ENCODE results near the gene EBNA1BP2. TPM values are rescaled to one million over a fixed set of nuclear protein-coding genes. Genes with fewer than 3 reads are reported as not detected.
"Not testable (repeated sequence)": the region's sequence is repeated elsewhere in the genome, so short reads cannot be mapped to it uniquely, and the experiment has no call there.

Gene EBNA1BP2
- total RNA-seq, 1 donor from 2014 or later: 28.8 TPM

GRCh38 chr1:43177691-43178090 is 5.6 kb upstream of the EBNA1BP2 start:
- intact Hi-C loops (cut with micrococcal nuclease): no loop called here
- DNase-seq: no peak
- ATAC-seq: no peak

GRCh38 chr1:43174873-43175272 is 2.8 kb upstream of the EBNA1BP2 start:
- intact Hi-C loops (cut with micrococcal nuclease): no loop called here
- no peak for ATAC-seq
- no peak for DNase-seq

GRCh38 chr1:43172527-43172972 is 460 bp upstream of the EBNA1BP2 start:
- ATAC-seq (peak; percentile 99), DNase-seq (peak; percentile 86)
- intact Hi-C loops (cut with micrococcal nuclease): no loop called here

GRCh38 chr1:43171312-43171875 is 696 bp downstream of the EBNA1BP2 start:
- ATAC-seq (no peak), DNase-seq (no peak)
- intact Hi-C loops (cut with micrococcal nuclease): no loop called here

GRCh38 chr1:43165765-43166164 is 6.3 kb downstream of the EBNA1BP2 start:
- intact Hi-C loops (cut with micrococcal nuclease): no loop called here
- ATAC-seq: no peak
- DNase-seq: no peak

GRCh38 chr1:43165162-43165561 is 6.9 kb downstream of the EBNA1BP2 start:
- intact Hi-C loops (cut with micrococcal nuclease): no loop called here
- no peak for ATAC-seq
- no peak for DNase-seq

GRCh38 chr1:43156026-43156425 is 16.1 kb downstream of the EBNA1BP2 start:
- intact Hi-C loops (cut with micrococcal nuclease): no loop called here
- ATAC-seq (no peak), DNase-seq (no peak)

GRCh38 chr1:43153443-43153842 is 18.6 kb downstream of the EBNA1BP2 start:
- DNase-seq (no peak), ATAC-seq (no peak)
- intact Hi-C loops (cut with micrococcal nuclease): no loop called here

- no peak for DNase-seq
- intact Hi-C loops (cut with micrococcal nuclease): no loop called here
- no peak for ATAC-seq
These were observed 19.2 kb downstream of the EBNA1BP2 start for GRCh38 chr1:43152866-43153265.

- DNase-seq: no peak
- intact Hi-C loops (cut with micrococcal nuclease): no loop called here
- ATAC-seq: no peak
These were observed 22.2 kb downstream of the EBNA1BP2 start for GRCh38 chr1:43149889-43150288.

- intact Hi-C loops (cut with micrococcal nuclease): no loop called here
- DNase-seq (peak; percentile 82), ATAC-seq (peak; percentile 94)
These were observed 24.3 kb downstream of the EBNA1BP2 start for GRCh38 chr1:43147625-43148327.

- intact Hi-C loops (cut with micrococcal nuclease): no loop called here
- ATAC-seq: no peak
- no peak for DNase-seq
These were observed 27.9 kb downstream of the EBNA1BP2 start for GRCh38 chr1:43144237-43144636.

- no peak for DNase-seq
- intact Hi-C loops (cut with micrococcal nuclease): no loop called here
- ATAC-seq: no peak
These were observed 28.6 kb downstream of the EBNA1BP2 start for GRCh38 chr1:43143441-43143888.

- ATAC-seq (no peak), DNase-seq (no peak)
- intact Hi-C loops (cut with micrococcal nuclease): no loop called here
These were observed 31.5 kb downstream of the EBNA1BP2 start for GRCh38 chr1:43140583-43140982.

- ATAC-seq: no peak
- intact Hi-C loops (cut with micrococcal nuclease): no loop called here
- DNase-seq: no peak
These were observed 32.1 kb downstream of the EBNA1BP2 start for GRCh38 chr1:43140010-43140409.

GRCh38 chr1:43139295-43139694 is 32.8 kb downstream of the EBNA1BP2 start:
- DNase-seq; ATAC-seq; intact Hi-C loops (cut with micrococcal nuclease): not testable (repeated sequence)

GRCh38 chr1:43137445-43138052 is 34.5 kb downstream of the EBNA1BP2 start:
- DNase-seq (no peak), ATAC-seq (peak; percentile 98)
- intact Hi-C loops (cut with micrococcal nuclease): no loop called here

GRCh38 chr1:43135857-43136781 is 36.0 kb downstream of the EBNA1BP2 start:
- intact Hi-C loops (cut with micrococcal nuclease): no loop called here
- DNase-seq: no peak
- ATAC-seq: no peak

- intact Hi-C loops (cut with micrococcal nuclease): no loop called here
- ATAC-seq (no peak), DNase-seq (no peak)
These were observed 37.5 kb downstream of the EBNA1BP2 start for GRCh38 chr1:43134640-43135039.

- DNase-seq: no peak
- intact Hi-C loops (cut with micrococcal nuclease): no loop called here
These were observed 38.0 kb downstream of the EBNA1BP2 start for GRCh38 chr1:43134068-43134467.

More at GRCh38 chr1:43134068-43134467, 38.0 kb downstream of the EBNA1BP2 start:
- ATAC-seq: no peak

Data from left ventricle myocardium superior (tissue), 1 donor.